Epidermal melanocyte (primary cell): ENCODE data around the gene IER3IP1.
"Not testable (repeated sequence)": the region's sequence is repeated elsewhere in the genome, so short reads cannot be mapped to it uniquely, and the experiment has no call there.

Source experiments
- DNase-seq: peaks from one replicate; pipeline ENCODE4 v3.0.0; 2011; ENCODE audit warnings: low spot score; ENCODE audit not compliant: insufficient read length

Gene IER3IP1

GRCh38 chr18:47160256-47160655, 15.9 kb downstream of the IER3IP1 start:
- DNase-seq, result no peak

GRCh38 chr18:47158404-47158803, 17.8 kb downstream of the IER3IP1 start:
- not testable (repeated sequence) for DNase-seq

- no peak for DNase-seq
These were observed 24.7 kb downstream of the IER3IP1 start for GRCh38 chr18:47151439-47151838.

GRCh38 chr18:47150824-47151366, 25.3 kb downstream of the IER3IP1 start:
- no peak for DNase-seq

GRCh38 chr18:47150029-47150823, 25.9 kb downstream of the IER3IP1 start, which contains the start of gene HDHD2:
TSS of gene HDHD2 (minus strand) at chr18:47150500. CDS start at chr18:47136439, 14,061 bp downstream.
- DNase-seq, result peak; percentile 69

- no peak for DNase-seq
These were observed 26.6 kb downstream of the IER3IP1 start for GRCh38 chr18:47149457-47150028.

GRCh38 chr18:47146206-47146605, 30.0 kb downstream of the IER3IP1 start:
- DNase-seq, result no peak

GRCh38 chr18:47143899-47144485, 32.2 kb downstream of the IER3IP1 start:
- DNase-seq, result no peak

- DNase-seq, result no peak
These were observed 33.0 kb downstream of the IER3IP1 start for GRCh38 chr18:47143153-47143552.

- DNase-seq, result no peak
These were observed 34.9 kb downstream of the IER3IP1 start for GRCh38 chr18:47141289-47141688.

- no peak for DNase-seq
These were observed 55.0 kb downstream of the IER3IP1 start for GRCh38 chr18:47121146-47121545.

- DNase-seq, result no peak
These were observed 55.7 kb downstream of the IER3IP1 start for GRCh38 chr18:47120428-47120827.

GRCh38 chr18:47118981-47119380, 57.2 kb downstream of the IER3IP1 start:
- DNase-seq, result no peak

- no peak for DNase-seq
These were observed 61.0 kb downstream of the IER3IP1 start for GRCh38 chr18:47115205-47115604.

- no peak for DNase-seq
These were observed 62.2 kb downstream of the IER3IP1 start for GRCh38 chr18:47113796-47114540.

- no peak for DNase-seq
These were observed 65.5 kb downstream of the IER3IP1 start for GRCh38 chr18:47110492-47111274.

- DNase-seq, result no peak
These were observed 66.4 kb downstream of the IER3IP1 start for GRCh38 chr18:47109720-47110119.

- no peak for DNase-seq
These were observed 67.2 kb downstream of the IER3IP1 start for GRCh38 chr18:47108998-47109405.

GRCh38 chr18:47108373-47108772, 67.8 kb downstream of the IER3IP1 start:
- DNase-seq, result no peak
